Fibroblast of mammary gland (primary cell): Measurements from ENCODE around the gene SLC12A7.
"Not testable (repeated sequence)": the region's sequence is repeated elsewhere in the genome, so short reads cannot be mapped to it uniquely, and the experiment has no call there.

Experiments used
- DNase-seq: peaks from one replicate; pipeline ENCODE4 v3.0.0-alpha.2; 2010; ENCODE audit warnings: low read depth
- H3K4me3 ChIP-seq: 2 replicates; pipeline ENCODE4 v1.5.1; 2011; ENCODE audit warnings: low read depth, mild to moderate bottlenecking, low read length, moderate library complexity; ENCODE audit not compliant: control insufficient read depth
- CTCF ChIP-seq: conservative IDR thresholded peaks from 2 replicates; pipeline ENCODE4 v1.5.1; 2011; ENCODE audit warnings: low read depth, low read length, inconsistent platforms; ENCODE audit not compliant: control insufficient read depth, insufficient read depth

Gene SLC12A7

GRCh38 chr5:1099926-1100663 is 11.8 kb downstream of the SLC12A7 start:
- no peak overlapping the region for H3K4me3 ChIP-seq
- TF ChIP-seq CTCF, result no peak
- no peak for DNase-seq

GRCh38 chr5:1098986-1099597 is 12.8 kb downstream of the SLC12A7 start:
- no peak overlapping the region for H3K4me3 ChIP-seq
- no peak for DNase-seq
- no peak for TF ChIP-seq CTCF

GRCh38 chr5:1097988-1098385 is 13.9 kb downstream of the SLC12A7 start:
- not testable (repeated sequence) for DNase-seq, H3K4me3 ChIP-seq

GRCh38 chr5:1097381-1097987 is 14.4 kb downstream of the SLC12A7 start:
- DNase-seq, result no peak
- TF ChIP-seq CTCF, result no peak
- H3K4me3 ChIP-seq, result no peak overlapping the region

- H3K4me3 ChIP-seq, result no peak overlapping the region
- DNase-seq, result no peak
- TF ChIP-seq CTCF, result no peak
Measured at GRCh38 chr5:1096838-1097237, 15.0 kb downstream of the SLC12A7 start.

- no peak for DNase-seq
- TF ChIP-seq CTCF, result no peak
- no peak overlapping the region for H3K4me3 ChIP-seq
Measured at GRCh38 chr5:1095990-1096363, 15.9 kb downstream of the SLC12A7 start.

GRCh38 chr5:1095302-1095989 is 16.4 kb downstream of the SLC12A7 start:
- DNase-seq, result no peak
- no peak for TF ChIP-seq CTCF
- H3K4me3 ChIP-seq, result no peak overlapping the region
